Retinal pigment epithelial cell (primary cell): ENCODE results near the gene SLC9C1.

Source experiments
- DNase-seq: peaks from one replicate; pipeline ENCODE4 v3.0.0-alpha.2; 2010; ENCODE audit warnings: low read depth
- H3K4me3 ChIP-seq: 2 replicates; pipeline ENCODE4 v1.5.1; 2011; ENCODE audit warnings: mild to moderate bottlenecking, low read length, control low read depth, moderate library complexity
- CTCF ChIP-seq: conservative IDR thresholded peaks from 2 replicates; pipeline ENCODE4 v1.5.1; 2011; ENCODE audit warnings: low read depth, low read length, control low read depth, inconsistent platforms

The SLC9C1 gene

GRCh38 chr3:112307557-112307956, 13.5 kb upstream of the SLC9C1 start:
- DNase-seq = no peak
- no peak for TF ChIP-seq CTCF
- H3K4me3 ChIP-seq = no peak overlapping the region

- no peak for DNase-seq
- no peak overlapping the region for H3K4me3 ChIP-seq
- TF ChIP-seq CTCF = no peak
Observed at GRCh38 chr3:112306825-112307224, 12.8 kb upstream of the SLC9C1 start.

- DNase-seq = no peak
- TF ChIP-seq CTCF = peak; percentile 52
- peak overlapping the region; percentile 69 for H3K4me3 ChIP-seq
Observed at GRCh38 chr3:112304611-112305010, 10.6 kb upstream of the SLC9C1 start.

- TF ChIP-seq CTCF = no peak
- DNase-seq = no peak
- peak overlapping the region; percentile 69 for H3K4me3 ChIP-seq
Observed at GRCh38 chr3:112303764-112304325, 9.8 kb upstream of the SLC9C1 start.

GRCh38 chr3:112302881-112303763, 9.1 kb upstream of the SLC9C1 start:
- TF ChIP-seq CTCF = no peak
- peak overlapping the region; percentile 69 for H3K4me3 ChIP-seq
- DNase-seq = no peak

GRCh38 chr3:112302150-112302830, 8.3 kb upstream of the SLC9C1 start:
- TF ChIP-seq CTCF = no peak
- no peak for DNase-seq
- no peak overlapping the region for H3K4me3 ChIP-seq
